K562 (cell line): ENCODE measurements around the gene MCC. TPM values are rescaled to one million over a fixed set of nuclear protein-coding genes. Genes with fewer than 3 reads are reported as not detected.

ENCODE experiments used
- ATAC-seq: fragments of 200-7000 bp; cut with Tn5 transposase; 3 replicates; pipeline ENCODE4 v1.9.1; 2020; ENCODE audit warnings: moderate library complexity
- BruUV-seq: library from RNA; stranded (reverse); fragments of 400-500 nt; replicated peaks from 2 replicates; lab custom pipeline; 2021; lab: Mats Ljungman, UMichigan
- CTCF ChIA-PET: fragments of 300-600 bp; formaldehyde crosslinking; extraction: SDS; loops from one replicate; lab custom pipeline; 2021; ENCODE audit warnings: low intra/inter-chr PET ratio; lab: Yijun Ruan, JAX
- POLR2A ChIA-PET: fragments of 300-600, 350-650 bp; sonication (Branson Sonifier 250); formaldehyde crosslinking; extraction: SDS; loops from one replicate; lab custom pipeline; 2021; ENCODE audit warnings: antibody characterized with exemption, inconsistent platforms; lab: Yijun Ruan, JAX
- DNase-seq, 4 experiments: peaks; one replicate each; pipeline versions ENCODE4 v3.0.0 to v3.0.0-alpha.2; 2011 to 2018; ENCODE audit warnings: low spot score in 3 of 4, mixed read lengths in 3 of 4; ENCODE audit errors: extremely low read depth in 1 of 4
- FAIRE-seq: peaks from 2 replicates; lab custom pipeline; 2011; peaks lifted over from hg19 to GRCh38; lab: Jason Lieb, UNC
- H2AFZ ChIP-seq: 2 replicates; pipeline ENCODE4 v1.6.0; 2011; ENCODE audit warnings: low read depth, low read length, control low read depth, inconsistent platforms
- H3K27ac ChIP-seq: fragments of 200-600 bp; 3 replicates; pipeline ENCODE4 v1.8.0; 2011; ENCODE audit warnings: low read depth, mild to moderate bottlenecking, control low read depth, inconsistent platforms, low read length, moderate library complexity, mixed read lengths; ENCODE audit errors: extremely low read depth
- H3K27me3 ChIP-seq, 2 experiments: fragments of 300-600 bp in 1 of 2; 2 replicates in 1 of 2; 3 replicates in 1 of 2; pipeline versions ENCODE4 v1.6.0 to v1.8.0; 2011; ENCODE audit warnings: inconsistent platforms in 2 of 2, low read length in 2 of 2, mild to moderate bottlenecking in 1 of 2, mixed read lengths in 1 of 2, moderate library complexity in 1 of 2; ENCODE audit not compliant: control insufficient read depth in 2 of 2, insufficient read depth in 2 of 2
- H3K36me3 ChIP-seq: fragments of 300-600 bp; 3 replicates; pipeline ENCODE4 v1.8.0; 2011; ENCODE audit warnings: mild to moderate bottlenecking, low read length, inconsistent platforms; ENCODE audit not compliant: control insufficient read depth, insufficient read depth
- H3K4me1 ChIP-seq, 2 experiments: fragments of 200-600 bp in 1 of 2; replicated peaks in 1 of 2; 2 replicates in 1 of 2; 3 replicates in 1 of 2; pipeline versions ENCODE4 v1.5.1 to v1.8.0; 2011; ENCODE audit warnings: inconsistent platforms in 2 of 2, low read length in 2 of 2, mild to moderate bottlenecking in 1 of 2, mixed read lengths in 1 of 2, moderate library complexity in 1 of 2; ENCODE audit not compliant: control insufficient read depth in 2 of 2, insufficient read depth in 2 of 2
- H3K4me2 ChIP-seq: 2 replicates; pipeline ENCODE4 v1.6.1; 2011; ENCODE audit warnings: low read length, control low read depth, inconsistent platforms, mixed read lengths; ENCODE audit not compliant: insufficient read depth
- H3K4me3 ChIP-seq: fragments of 200-600 bp; sonication (generic), shearing (Covaris generic); 2 replicates; pipeline ENCODE4 v1.5.1; 2016; ENCODE audit warnings: control low read depth, inconsistent platforms
- H3K79me2 ChIP-seq: fragments of 200-600 bp; 3 replicates; pipeline ENCODE4 v1.8.0; 2011; ENCODE audit warnings: low read length, inconsistent platforms; ENCODE audit not compliant: control insufficient read depth, insufficient read depth
- H3K9ac ChIP-seq, 2 experiments: 2 replicates each; pipeline versions ENCODE4 v1.6.0 to v1.6.1; 2011; ENCODE audit warnings: low read depth in 2 of 2, low read length in 2 of 2, control low read depth in 1 of 2, inconsistent platforms in 1 of 2, mild to moderate bottlenecking in 1 of 2, mixed read lengths in 1 of 2; ENCODE audit not compliant: insufficient read depth in 1 of 2
- H3K9me1 ChIP-seq: one replicate; pipeline ENCODE4 v1.6.0; 2011; ENCODE audit warnings: inconsistent platforms, mild to moderate bottlenecking, low read length, moderate library complexity; ENCODE audit not compliant: control insufficient read depth, insufficient read depth
- H3K9me3 ChIP-seq: replicated peaks from 2 replicates; pipeline ENCODE4 v1.5.1; 2011; ENCODE audit warnings: low read depth, low read length, inconsistent platforms; ENCODE audit not compliant: control insufficient read depth, insufficient read depth
- H4K20me1 ChIP-seq: replicated peaks from 2 replicates; pipeline ENCODE4 v1.6.1; 2011; ENCODE audit warnings: low read length, inconsistent platforms, mixed read lengths; ENCODE audit not compliant: control insufficient read depth, insufficient read depth
- MAFG ChIP-seq: fragments of 450-650 bp; conservative IDR thresholded peaks from 2 replicates; pipeline ENCODE4 v1.6.1; 2016; ENCODE audit warnings: missing genetic modification characterization, missing compliant biosample characterization
- MIER1 ChIP-seq: fragments of 450-650 bp; IDR thresholded peaks from 2 replicates; pipeline ENCODE4 v1.6.1; 2016; ENCODE audit warnings: antibody characterized with exemption, mild to moderate bottlenecking, low read depth
- POU5F1 ChIP-seq: fragments of 150-350 bp; IDR thresholded peaks from 2 replicates; pipeline ENCODE4 v1.6.1; 2014; ENCODE audit warnings: borderline replicate concordance, low read length, low read depth, mild to moderate bottlenecking; ENCODE audit not compliant: partially characterized antibody
- PURB ChIP-seq: sonication (generic); formaldehyde crosslinking; IDR thresholded peaks from 2 replicates; pipeline ENCODE4 v1.9.0; 2021; ENCODE audit warnings: low read depth, mild to moderate bottlenecking, missing genetic modification reagents
- ZNF324 ChIP-seq: fragments of 250-450 bp; sonication (Bioruptor Pico); IDR thresholded peaks from 2 replicates; pipeline ENCODE4 v1.4.0; 2020; ENCODE audit warnings: mild to moderate bottlenecking
- WGBS: fragments of 100-300 bp; shearing (Covaris generic); methylation state at CpG from one replicate; pipeline ENCODE4 v1.1.6; 2016; ENCODE audit warnings: low coverage, mixed read lengths; ENCODE audit not compliant: insufficient coverage; ENCODE audit errors: missing lambda C conversion rate; 5-methylcytosine and 5-hydroxymethylcytosine counted together
- in situ Hi-C: fragments of 300-500 bp; cut with MboI; formaldehyde crosslinking; loops from 4 replicates; pipeline ENCODE4 v1.15.0; 2018; ENCODE audit warnings: inconsistent platforms, mixed read lengths
- intact Hi-C: fragments of 100-400 bp; cut with micrococcal nuclease; formaldehyde crosslinking; loops from 2 replicates; pipeline ENCODE4 v1.14.2; 2022
- polyA plus RNA-seq, 8 experiments: library from polyadenylated mRNA; depleted of rRNA in 4 of 8; stranded (reverse) in 5 of 8; unstranded in 3 of 8; fragments of >200 nt; fragmentation: Nextera tagmentation in 2 of 8; fragmentation: Illumina TruSeq in 1 of 8; extraction: Ambion mirVana in 2 of 8; extraction: Trizol in 1 of 8; gene quantifications; 2 replicates each; pipeline versions ENCODE4 v1.2.1 to v1.2.3, GENCODE V29; 2011 to 2014; ENCODE audit warnings: inconsistent platforms in 1 of 8, missing spikeins in 1 of 8
- total RNA-seq, 7 experiments: library from RNA; depleted of rRNA in 6 of 7; stranded (reverse); fragments of >200 nt in 6 of 7; fragmentation: Illumina TruSeq in 2 of 7; extraction: Trizol in 2 of 7; gene quantifications; 2 replicates each; pipeline versions ENCODE4 v1.2.1 to v1.2.3, GENCODE V29; 2011 to 2021; ENCODE audit warnings: low replicate concordance in 1 of 7
- TF ChIP-seq, protein P1 (sequence below): sonication (generic); formaldehyde crosslinking; IDR thresholded peaks from 2 replicates; pipeline ENCODE4 v1.8.1; 2022; ENCODE audit warnings: missing genetic modification reagents

Gene MCC
- total and polyA plus RNA-seq, 9 of the 15 experiments (the other 6 are each of a cell fraction or from before 2014, with no cell fraction given), result 0.04 to 0.24 (median 0.06) TPM; not detected in 1

DNA sequence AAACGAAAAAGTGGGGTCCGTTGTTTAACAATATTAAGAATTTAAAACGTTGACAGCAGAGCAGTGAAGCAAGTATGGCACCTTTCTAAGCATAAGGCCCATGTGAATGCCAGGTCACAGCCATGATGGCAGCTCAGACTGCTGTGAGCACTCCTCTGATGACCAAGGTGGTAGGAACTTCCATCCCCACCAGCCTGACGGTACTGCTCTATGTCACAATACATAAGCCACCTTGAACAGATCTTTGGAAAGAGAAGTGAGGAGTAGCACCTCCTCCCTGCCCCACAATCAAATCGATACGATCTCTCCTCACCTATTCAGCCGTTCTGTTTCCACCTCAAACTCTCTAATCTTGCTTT is 405.7 kb downstream of the MCC start:
- 3% methylated on average over 7 of the region's 7 CpGs for WGBS
- BruUV-seq, result no TSS peak
- H4K20me1 ChIP-seq, result no peaks in the 10 kb centered on the region
- H3K9me1 ChIP-seq, result no peaks in the 10 kb centered on the region
- ChIA-PET POLR2A (no interaction called here), CTCF (no interaction called here)
- no peaks in the 10 kb centered on the region for H3K36me3 ChIP-seq
- FAIRE-seq, result no peak
- intact Hi-C loops (no loop called here), in situ Hi-C loops (no loop called here)
- H3K4me2 ChIP-seq, result no peak overlapping the region
- H3K9me3 ChIP-seq, result no peaks in the 10 kb centered on the region
- no peak overlapping the region for H3K9ac ChIP-seq
- DNase-seq, result no peak
- H3K4me3 ChIP-seq, result no peak overlapping the region
- ATAC-seq, result no peak
- TF ChIP-seq POU5F1, result no peak
- TF ChIP-seq PURB (CRISPR knock-in tag), result no peak
- TF ChIP-seq ZNF324 (CRISPR knock-in tag), result no peak
- TF ChIP-seq, protein P1, sequence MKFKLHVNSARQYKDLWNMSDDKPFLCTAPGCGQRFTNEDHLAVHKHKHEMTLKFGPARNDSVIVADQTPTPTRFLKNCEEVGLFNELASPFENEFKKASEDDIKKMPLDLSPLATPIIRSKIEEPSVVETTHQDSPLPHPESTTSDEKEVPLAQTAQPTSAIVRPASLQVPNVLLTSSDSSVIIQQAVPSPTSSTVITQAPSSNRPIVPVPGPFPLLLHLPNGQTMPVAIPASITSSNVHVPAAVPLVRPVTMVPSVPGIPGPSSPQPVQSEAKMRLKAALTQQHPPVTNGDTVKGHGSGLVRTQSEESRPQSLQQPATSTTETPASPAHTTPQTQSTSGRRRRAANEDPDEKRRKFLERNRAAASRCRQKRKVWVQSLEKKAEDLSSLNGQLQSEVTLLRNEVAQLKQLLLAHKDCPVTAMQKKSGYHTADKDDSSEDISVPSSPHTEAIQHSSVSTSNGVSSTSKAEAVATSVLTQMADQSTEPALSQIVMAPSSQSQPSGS (CRISPR knock-in tag), result no peak
- TF ChIP-seq MAFG, result 0 out of 2 replicates have a peak, but pooled peaks have one; percentile 1
- TF ChIP-seq MIER1, result no peak
- no peaks in the 10 kb centered on the region for H3K79me2 ChIP-seq
- no peak overlapping the region for H3K27ac ChIP-seq
- H3K27me3 ChIP-seq, result peaks cover 24 to 27% of the 10 kb centered on the region in 2 experiments
- no peak overlapping the region for H2AFZ ChIP-seq
- H3K4me1 ChIP-seq, result peaks cover 4 to 5% of the 10 kb centered on the region in 2 experiments; a peak in 3 of 5 replicates
